ENCODE results near the gene YBEY. TPM values are rescaled to one million over a fixed set of nuclear protein-coding genes. Genes with fewer than 3 reads are reported as not detected.

Gene YBEY
- polyA plus RNA-seq, 1 of the 3 experiments (the other 2 are of a cell fraction): 47.5 TPM

DNA sequence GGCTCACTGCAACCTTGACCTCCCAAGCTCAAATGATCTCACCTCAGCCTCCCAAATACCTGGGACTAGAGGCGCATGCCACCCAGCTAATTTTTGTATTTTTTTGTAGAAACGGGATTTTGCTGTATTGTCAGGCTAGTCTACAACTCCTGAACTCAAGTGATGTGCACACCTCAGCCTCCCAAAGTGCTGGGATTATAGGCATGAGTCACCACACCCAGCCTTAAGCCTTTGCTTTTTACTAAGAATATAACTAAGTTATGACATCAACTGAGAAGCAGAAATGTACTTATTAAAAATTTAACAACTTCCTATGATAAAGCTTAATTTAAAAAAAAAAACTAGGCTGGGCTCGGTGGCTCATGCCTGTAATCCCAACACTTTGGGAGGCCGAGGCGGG, 48.7 kb upstream of the YBEY start:
- no peak for DNase-seq
- Histone ChIP-seq H3F3A (replicated peaks; ENCODE audit: insufficient read depth) (peaks cover 8% of the 10 kb centered on the region), H2AFZ (ENCODE audit: low read depth) (no peak overlapping the region), H3K36me3 (replicated peaks in 1 of 2; ENCODE audit: control insufficient read depth in 1 of 2, insufficient read depth in 2 of 2, low read length in 1 of 2) (peaks cover 82 to 89% of the 10 kb centered on the region in 2 experiments), H3K4me1 (ENCODE audit: control insufficient read depth in 1 of 2, insufficient read depth in 2 of 2, low read depth in 1 of 2, low read length in 1 of 2) (peaks cover 0 to 12% of the 10 kb centered on the region in 2 experiments; a peak in 1 of 4 replicates), H3K9me3 (no peaks in the 10 kb centered on the region), H3K9me2 (no peaks in the 10 kb centered on the region), H3K79me2 (ENCODE audit: insufficient read depth) (no peaks in the 10 kb centered on the region), H3K9ac (no peak overlapping the region), H3K4me2 (no peak overlapping the region), H3K4me3 (ENCODE audit: low read depth in 2 of 2, low read length in 1 of 2) (no peak overlapping the region), H4K20me1 (ENCODE audit: insufficient read depth) (no peaks in the 10 kb centered on the region), H3K27me3 (ENCODE audit: insufficient read depth) (no peaks in the 10 kb centered on the region), H3K27ac (ENCODE audit: low read depth in 2 of 2, low read length in 1 of 2) (no peak overlapping the region)
- ChIA-PET POLR2A (no interaction called here), CTCF (interaction anchor here (1.1 to 1.6 kb wide), 4 partner anchors 8 to 94 kb away, joined by 3 to 5 read pairs (median 4); no protein-coding TSS in a partner anchor)
- WGBS (ENCODE audit: low lambda C conversion rate): 96% methylated on average over 5 of the region's 5 CpGs
- no peak for TF ChIP-seq MAX (IDR thresholded peaks at IDR 0.05; ENCODE audit: low read depth)
- TF ChIP-seq, protein P1, sequence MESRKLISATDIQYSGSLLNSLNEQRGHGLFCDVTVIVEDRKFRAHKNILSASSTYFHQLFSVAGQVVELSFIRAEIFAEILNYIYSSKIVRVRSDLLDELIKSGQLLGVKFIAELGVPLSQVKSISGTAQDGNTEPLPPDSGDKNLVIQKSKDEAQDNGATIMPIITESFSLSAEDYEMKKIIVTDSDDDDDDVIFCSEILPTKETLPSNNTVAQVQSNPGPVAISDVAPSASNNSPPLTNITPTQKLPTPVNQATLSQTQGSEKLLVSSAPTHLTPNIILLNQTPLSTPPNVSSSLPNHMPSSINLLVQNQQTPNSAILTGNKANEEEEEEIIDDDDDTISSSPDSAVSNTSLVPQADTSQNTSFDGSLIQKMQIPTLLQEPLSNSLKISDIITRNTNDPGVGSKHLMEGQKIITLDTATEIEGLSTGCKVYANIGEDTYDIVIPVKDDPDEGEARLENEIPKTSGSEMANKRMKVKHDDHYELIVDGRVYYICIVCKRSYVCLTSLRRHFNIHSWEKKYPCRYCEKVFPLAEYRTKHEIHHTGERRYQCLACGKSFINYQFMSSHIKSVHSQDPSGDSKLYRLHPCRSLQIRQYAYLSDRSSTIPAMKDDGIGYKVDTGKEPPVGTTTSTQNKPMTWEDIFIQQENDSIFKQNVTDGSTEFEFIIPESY (IDR thresholded peaks at IDR 0.05; ENCODE audit: borderline replicate concordance, low read depth): no peak
- no peak for TF ChIP-seq FOXJ3 (CRISPR knock-in tag; IDR thresholded peaks at IDR 0.05)
- no peak for TF ChIP-seq POLR2AphosphoS5 (IDR thresholded peaks at IDR 0.05; ENCODE audit: low read depth, low read length)
- TF ChIP-seq MEF2A (IDR thresholded peaks at IDR 0.05; ENCODE audit: borderline replicate concordance, low read depth): no peak
- TF ChIP-seq EP300 (IDR thresholded peaks at IDR 0.05; ENCODE audit: borderline replicate concordance in 1 of 2, low read depth in 1 of 2, low read length in 1 of 2): no peak
- no peak for TF ChIP-seq RCOR1 (IDR thresholded peaks at IDR 0.05; ENCODE audit: low read length)
- TF ChIP-seq SMC3 (IDR thresholded peaks at IDR 0.05; ENCODE audit: low read depth, low read length): no peak
- TF ChIP-seq, protein P2, sequence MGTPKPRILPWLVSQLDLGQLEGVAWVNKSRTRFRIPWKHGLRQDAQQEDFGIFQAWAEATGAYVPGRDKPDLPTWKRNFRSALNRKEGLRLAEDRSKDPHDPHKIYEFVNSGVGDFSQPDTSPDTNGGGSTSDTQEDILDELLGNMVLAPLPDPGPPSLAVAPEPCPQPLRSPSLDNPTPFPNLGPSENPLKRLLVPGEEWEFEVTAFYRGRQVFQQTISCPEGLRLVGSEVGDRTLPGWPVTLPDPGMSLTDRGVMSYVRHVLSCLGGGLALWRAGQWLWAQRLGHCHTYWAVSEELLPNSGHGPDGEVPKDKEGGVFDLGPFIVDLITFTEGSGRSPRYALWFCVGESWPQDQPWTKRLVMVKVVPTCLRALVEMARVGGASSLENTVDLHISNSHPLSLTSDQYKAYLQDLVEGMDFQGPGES (IDR thresholded peaks at IDR 0.05; ENCODE audit: low read depth, low read length): no peak
- TF ChIP-seq, protein P3, sequence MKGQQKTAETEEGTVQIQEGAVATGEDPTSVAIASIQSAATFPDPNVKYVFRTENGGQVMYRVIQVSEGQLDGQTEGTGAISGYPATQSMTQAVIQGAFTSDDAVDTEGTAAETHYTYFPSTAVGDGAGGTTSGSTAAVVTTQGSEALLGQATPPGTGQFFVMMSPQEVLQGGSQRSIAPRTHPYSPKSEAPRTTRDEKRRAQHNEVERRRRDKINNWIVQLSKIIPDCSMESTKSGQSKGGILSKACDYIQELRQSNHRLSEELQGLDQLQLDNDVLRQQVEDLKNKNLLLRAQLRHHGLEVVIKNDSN (IDR thresholded peaks at IDR 0.05; ENCODE audit: borderline replicate concordance, low read depth): no peak
- TF ChIP-seq, protein P4, sequence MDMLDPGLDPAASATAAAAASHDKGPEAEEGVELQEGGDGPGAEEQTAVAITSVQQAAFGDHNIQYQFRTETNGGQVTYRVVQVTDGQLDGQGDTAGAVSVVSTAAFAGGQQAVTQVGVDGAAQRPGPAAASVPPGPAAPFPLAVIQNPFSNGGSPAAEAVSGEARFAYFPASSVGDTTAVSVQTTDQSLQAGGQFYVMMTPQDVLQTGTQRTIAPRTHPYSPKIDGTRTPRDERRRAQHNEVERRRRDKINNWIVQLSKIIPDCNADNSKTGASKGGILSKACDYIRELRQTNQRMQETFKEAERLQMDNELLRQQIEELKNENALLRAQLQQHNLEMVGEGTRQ (IDR thresholded peaks at IDR 0.05; ENCODE audit: borderline replicate concordance, low read depth, low read length): no peak
- TF ChIP-seq GABPA (IDR thresholded peaks at IDR 0.05; ENCODE audit: low read depth): no peak
- no peak for TF ChIP-seq RXRA (IDR thresholded peaks at IDR 0.05; ENCODE audit: borderline replicate concordance, low read depth)
- TF ChIP-seq RFX5 (IDR thresholded peaks at IDR 0.05; ENCODE audit: low read length): no peak
- no peak for TF ChIP-seq MXI1 (IDR thresholded peaks at IDR 0.05; ENCODE audit: low read depth, low read length)
